Omental fat pad (tissue), 4 donors: ENCODE measurements around the gene LHFPL6. TPM values are rescaled to one million over a fixed set of nuclear protein-coding genes. Genes with fewer than 3 reads are reported as not detected.

Experiments used
- ATAC-seq: fragments of 150-250 bp; one replicate; pipeline ENCODE4 v1.9.1; 2016; ENCODE audit warnings: mild to moderate bottlenecking, moderate library complexity; ENCODE audit not compliant: low FRiP score
- DNase-seq: peaks from one replicate; pipeline ENCODE4 v3.0.0-alpha.2; 2019; ENCODE audit warnings: low spot score
- total RNA-seq, 4 donors: library from RNA; depleted of rRNA; stranded (reverse); fragments of >200 nt; gene quantifications; one replicate each; pipeline ENCODE4 v1.1.0, GENCODE V29; 2016
- TF ChIP-seq, protein P1 (sequence below), 3 donors: fragments of 450-650 bp; IDR thresholded peaks; one replicate each; pipeline ENCODE4 v1.5.1; 2016 to 2017; ENCODE audit warnings: antibody characterized with exemption in 3 of 3, mild to moderate bottlenecking in 3 of 3, moderate library complexity in 2 of 3

LHFPL6 gene
- total RNA-seq, 4 donors from 2014 or later = 66.1 to 208 (median 109) TPM

DNA sequence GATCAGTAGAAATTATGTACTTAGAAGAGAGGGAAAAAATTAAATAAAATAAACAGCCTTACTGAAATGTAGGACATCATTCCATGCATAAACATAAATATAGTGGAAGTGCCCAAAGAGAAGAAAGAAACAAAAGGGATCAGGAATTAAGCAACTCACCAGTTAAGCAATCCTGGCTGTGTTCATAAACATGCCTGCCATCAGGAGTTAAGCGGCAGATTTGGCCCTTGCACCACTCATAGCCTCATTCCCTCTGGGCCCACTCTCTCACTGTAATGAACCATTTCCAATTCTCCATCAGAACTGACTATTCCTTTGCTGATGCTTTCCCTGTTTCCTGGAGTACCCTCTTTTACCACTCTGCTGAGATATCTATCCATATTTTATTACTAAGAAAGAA, 281.4 kb downstream of the LHFPL6 start:
- DNase-seq (no peak), ATAC-seq (peak; percentile 50)
- TF ChIP-seq, protein P1, sequence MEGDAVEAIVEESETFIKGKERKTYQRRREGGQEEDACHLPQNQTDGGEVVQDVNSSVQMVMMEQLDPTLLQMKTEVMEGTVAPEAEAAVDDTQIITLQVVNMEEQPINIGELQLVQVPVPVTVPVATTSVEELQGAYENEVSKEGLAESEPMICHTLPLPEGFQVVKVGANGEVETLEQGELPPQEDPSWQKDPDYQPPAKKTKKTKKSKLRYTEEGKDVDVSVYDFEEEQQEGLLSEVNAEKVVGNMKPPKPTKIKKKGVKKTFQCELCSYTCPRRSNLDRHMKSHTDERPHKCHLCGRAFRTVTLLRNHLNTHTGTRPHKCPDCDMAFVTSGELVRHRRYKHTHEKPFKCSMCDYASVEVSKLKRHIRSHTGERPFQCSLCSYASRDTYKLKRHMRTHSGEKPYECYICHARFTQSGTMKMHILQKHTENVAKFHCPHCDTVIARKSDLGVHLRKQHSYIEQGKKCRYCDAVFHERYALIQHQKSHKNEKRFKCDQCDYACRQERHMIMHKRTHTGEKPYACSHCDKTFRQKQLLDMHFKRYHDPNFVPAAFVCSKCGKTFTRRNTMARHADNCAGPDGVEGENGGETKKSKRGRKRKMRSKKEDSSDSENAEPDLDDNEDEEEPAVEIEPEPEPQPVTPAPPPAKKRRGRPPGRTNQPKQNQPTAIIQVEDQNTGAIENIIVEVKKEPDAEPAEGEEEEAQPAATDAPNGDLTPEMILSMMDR (IDR thresholded peaks at IDR 0.05) = no peak

DNA sequence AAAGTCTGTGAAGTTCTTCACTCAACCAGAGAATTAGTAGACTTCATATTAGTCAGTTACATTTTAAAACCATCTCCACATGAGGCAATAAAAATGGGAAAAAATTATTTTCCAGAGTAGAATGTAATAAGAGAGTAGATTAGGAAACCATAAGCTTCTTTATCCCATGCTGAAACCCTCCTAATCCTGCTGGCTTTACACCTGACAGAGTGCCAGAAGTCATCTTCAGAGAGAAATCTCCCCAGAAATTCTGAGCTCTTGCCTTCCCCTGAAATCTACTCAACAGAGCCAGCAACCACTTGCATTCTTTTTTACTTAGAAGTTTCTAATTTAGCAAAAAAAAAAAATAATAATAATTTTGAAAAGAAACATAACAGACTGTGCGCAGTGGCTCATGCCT, 284.8 kb downstream of the LHFPL6 start:
- TF ChIP-seq, protein P1 (IDR thresholded peaks at IDR 0.05) = no peak
- no peak for DNase-seq
- no peak for ATAC-seq

DNA sequence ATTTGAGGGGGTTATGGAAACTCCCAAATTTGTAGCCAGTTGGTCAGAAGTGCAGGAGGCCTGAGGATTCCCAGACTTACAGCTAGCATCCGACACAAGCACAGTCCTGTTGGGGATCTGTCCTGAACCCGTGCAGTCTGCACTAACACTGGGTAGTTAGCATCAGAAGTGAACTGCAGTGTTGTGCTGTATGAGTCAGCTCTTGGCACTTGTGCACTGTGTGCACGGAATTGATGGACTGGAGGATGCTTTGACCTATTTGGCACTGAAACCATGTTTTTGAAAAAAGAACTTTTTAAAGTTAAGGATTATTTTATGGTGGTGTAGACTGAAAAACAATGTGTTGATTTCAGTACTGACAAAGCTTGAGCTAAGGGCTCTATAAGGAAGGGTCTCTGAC, 285.7 kb downstream of the LHFPL6 start:
- ATAC-seq = peak; percentile 89
- TF ChIP-seq, protein P1 (IDR thresholded peaks at IDR 0.05) = no peak
- no peak for DNase-seq

DNA sequence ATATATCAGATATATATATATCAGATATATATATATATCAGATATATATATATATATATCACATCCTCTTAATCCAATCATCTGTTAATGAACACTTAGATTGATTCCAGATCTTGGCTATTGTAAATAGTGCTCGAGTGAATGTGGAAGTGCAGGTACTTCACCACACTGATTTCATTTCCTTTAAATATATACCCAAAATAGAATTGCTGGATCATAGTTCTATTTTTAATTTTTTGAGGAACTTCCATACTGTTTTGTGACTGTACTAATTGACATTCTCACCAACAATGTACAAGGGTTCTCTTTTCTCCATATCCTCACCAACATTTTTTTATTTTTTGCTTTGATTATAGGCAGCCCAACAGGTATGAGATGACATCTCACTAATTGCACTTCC, 287.2 kb downstream of the LHFPL6 start:
- TF ChIP-seq, protein P1 (IDR thresholded peaks at IDR 0.05) = no peak
- no peak for ATAC-seq
- no peak for DNase-seq

DNA sequence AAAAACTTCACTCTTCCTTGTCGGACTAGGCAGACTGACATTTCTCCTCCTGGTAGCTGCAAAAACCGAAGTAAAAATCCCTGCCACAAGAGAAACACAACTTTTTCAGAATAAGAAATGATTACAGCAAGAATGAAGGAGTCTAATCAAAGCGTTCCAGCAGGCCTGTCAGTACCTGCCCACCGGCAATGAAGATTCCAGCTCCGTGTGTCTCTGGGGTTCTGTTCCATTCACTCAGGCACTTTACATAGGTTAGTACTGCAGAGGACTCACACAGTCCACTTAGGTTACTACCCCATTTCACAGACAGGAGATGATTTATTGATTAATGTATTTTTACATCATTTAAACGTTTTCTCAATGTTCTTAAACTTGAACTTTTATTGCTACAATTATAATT, 289.3 kb downstream of the LHFPL6 start:
- no peak for DNase-seq
- TF ChIP-seq, protein P1 (IDR thresholded peaks at IDR 0.05) = no peak
- no peak for ATAC-seq

DNA sequence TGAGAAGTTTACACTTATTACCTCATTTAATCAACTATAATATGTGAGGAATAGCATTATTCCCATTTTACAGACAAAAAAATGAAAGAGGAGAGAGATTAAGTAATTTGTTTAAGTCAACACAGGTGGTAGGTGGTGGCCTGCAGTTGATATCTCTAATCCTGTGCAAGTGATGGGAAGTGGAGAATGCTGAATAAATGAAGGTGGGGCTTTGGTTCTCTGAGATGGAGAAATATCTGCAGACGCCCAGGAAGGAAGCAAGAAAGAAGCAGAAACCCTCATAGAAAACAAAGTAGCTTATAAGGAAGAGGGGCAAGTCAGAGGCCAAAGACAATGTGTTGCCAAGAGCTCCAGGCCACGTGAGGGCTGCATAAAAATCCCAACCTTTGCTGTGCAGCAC, 290.4 kb downstream of the LHFPL6 start:
- ATAC-seq = no peak
- DNase-seq = no peak
- TF ChIP-seq, protein P1 (IDR thresholded peaks at IDR 0.05) = no peak

DNA sequence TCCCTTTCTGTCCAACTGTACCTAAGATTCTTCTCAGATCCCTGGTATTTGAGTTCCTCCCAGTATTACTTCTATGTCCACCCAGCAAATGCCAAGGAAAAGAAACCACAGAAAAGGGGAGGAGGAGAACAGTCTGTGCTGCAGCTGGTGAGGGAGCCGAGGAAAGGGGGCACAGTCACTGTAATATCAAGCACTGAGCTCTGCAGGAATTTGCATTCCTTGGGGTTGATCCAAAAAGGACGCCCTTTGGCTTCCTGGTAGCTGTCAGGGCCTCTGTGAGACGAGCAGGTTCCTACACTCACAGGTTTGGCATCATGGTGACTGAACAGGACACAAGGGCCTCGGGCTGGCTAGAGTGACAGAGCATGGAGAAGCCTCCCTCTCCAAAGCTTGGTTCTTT, 291.4 kb downstream of the LHFPL6 start:
- ATAC-seq (no peak), DNase-seq (no peak)
- TF ChIP-seq, protein P1 (IDR thresholded peaks at IDR 0.05) = no peak
